Activated T-helper 1 cell treated with Interleukin-2 at 50 U/mL for 16 hours (primary cell): ENCODE results near the gene ATP8B3.
"Not testable (repeated sequence)": the region's sequence is repeated elsewhere in the genome, so short reads cannot be mapped to it uniquely, and the experiment has no call there.

ENCODE experiments used
- DNase-seq: peaks from one replicate; pipeline ENCODE4 v3.0.0-alpha.2; 2020; ENCODE audit warnings: low read depth

ATP8B3 gene

GRCh38 chr19:1815605-1816529, 3.8 kb upstream of the ATP8B3 start:
- DNase-seq: no peak

- DNase-seq: no peak
These were observed 2.9 kb upstream of the ATP8B3 start for GRCh38 chr19:1814833-1815604.

- no peak for DNase-seq
These were observed 2.3 kb upstream of the ATP8B3 start for GRCh38 chr19:1814391-1814790.

- no peak for DNase-seq
These were observed 1.4 kb upstream of the ATP8B3 start for GRCh38 chr19:1813192-1814182.

- DNase-seq: peak; percentile 64
These were observed 533 bp upstream of the ATP8B3 start for GRCh38 chr19:1812426-1813191.

DNA sequence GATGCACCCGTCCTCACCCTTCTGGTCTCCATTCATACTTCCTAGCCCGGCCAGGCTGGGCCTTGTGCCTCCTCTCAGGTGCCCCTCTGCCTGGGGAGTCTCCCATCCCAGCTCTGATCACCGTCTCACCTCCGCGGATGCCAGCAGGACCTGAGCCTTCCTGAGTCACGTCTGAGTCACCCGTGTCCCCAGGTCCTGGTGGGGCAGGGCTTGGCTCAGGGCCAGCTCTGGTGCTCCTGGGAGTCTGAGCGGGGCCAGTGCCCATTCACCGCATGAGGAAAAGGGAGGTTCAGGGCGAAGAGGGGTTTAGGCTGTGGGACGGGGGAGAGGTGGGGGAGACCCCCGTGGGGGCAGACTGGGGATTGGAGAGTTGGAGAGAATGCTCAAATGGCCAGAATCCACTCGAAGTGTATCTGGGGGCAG, 593 bp downstream of the ATP8B3 start:
- DNase-seq: peak; percentile 44

DNA sequence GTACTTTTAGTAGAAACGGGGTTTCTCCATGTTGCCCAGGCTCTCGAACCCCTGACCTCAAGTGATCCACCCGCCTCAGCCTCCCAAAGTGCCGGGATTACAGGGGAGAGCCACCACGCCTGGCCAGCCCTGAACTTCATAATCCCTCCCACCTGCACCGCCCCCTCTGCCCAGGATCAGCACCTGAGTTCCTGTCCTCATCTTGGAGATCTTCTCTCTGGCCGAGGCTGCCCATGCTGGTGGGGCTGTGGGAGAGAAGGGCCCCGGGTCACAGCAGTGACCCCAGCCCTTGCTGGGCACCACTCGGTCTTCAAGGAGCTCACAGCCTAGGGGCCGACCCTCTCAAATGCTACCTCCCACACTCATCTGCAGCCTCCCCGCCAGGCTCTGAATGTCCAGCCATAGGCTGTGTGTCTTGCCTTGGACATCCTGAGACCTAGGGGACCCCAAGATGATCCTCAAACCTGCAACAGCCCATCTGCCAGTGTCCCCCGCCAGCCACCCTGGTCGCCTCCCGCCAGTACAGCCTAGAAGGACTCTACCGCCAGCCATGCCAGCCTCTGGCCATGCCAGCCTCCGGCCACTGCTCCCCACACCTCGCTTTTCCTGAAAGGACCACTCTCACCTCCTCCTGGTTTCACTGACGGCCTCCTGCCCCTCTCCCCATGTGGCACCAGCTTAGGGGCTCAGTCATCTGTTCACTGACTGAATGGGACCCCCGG, 1.5 kb downstream of the ATP8B3 start:
- DNase-seq: no peak

- no peak for DNase-seq
These were observed 2.4 kb downstream of the ATP8B3 start for GRCh38 chr19:1809678-1810077.

GRCh38 chr19:1808395-1808731, 3.7 kb downstream of the ATP8B3 start:
- no peak for DNase-seq

DNA sequence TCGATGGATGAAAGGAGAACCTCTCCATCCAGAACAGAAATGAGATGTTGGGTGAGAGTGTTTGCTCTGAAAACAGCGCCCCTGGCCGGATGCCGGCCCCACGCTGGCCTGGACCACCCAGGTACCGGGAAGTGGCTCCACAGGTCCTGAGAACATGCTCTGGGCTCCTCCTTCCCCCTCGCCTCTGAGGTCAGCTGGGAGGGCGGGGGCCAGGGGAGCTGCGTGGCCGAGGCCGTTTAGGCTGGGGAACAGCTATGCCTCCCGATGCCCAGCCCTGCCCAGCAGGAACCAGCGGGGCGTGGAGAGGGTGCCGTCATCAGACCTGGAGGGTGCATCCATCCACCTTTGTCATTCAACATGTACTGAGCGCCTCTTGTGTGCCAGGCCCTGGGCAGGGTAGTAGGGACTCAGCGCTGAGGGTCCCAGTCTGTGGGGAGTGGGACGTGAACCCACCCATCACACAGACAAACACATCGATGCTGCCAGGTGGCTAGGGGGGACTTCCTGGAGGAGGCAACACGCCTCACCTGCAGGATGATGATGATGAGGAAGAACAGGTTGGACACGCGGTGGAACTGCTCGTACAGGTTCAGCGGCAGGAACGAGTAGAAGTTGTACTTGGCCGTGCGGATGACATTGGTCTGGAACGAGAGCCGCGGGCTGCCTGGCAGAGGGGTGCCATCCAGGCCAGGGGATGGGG, 4.2 kb downstream of the ATP8B3 start:
- DNase-seq: no peak

- no peak for DNase-seq
These were observed 4.9 kb downstream of the ATP8B3 start for GRCh38 chr19:1807030-1807694.

DNA sequence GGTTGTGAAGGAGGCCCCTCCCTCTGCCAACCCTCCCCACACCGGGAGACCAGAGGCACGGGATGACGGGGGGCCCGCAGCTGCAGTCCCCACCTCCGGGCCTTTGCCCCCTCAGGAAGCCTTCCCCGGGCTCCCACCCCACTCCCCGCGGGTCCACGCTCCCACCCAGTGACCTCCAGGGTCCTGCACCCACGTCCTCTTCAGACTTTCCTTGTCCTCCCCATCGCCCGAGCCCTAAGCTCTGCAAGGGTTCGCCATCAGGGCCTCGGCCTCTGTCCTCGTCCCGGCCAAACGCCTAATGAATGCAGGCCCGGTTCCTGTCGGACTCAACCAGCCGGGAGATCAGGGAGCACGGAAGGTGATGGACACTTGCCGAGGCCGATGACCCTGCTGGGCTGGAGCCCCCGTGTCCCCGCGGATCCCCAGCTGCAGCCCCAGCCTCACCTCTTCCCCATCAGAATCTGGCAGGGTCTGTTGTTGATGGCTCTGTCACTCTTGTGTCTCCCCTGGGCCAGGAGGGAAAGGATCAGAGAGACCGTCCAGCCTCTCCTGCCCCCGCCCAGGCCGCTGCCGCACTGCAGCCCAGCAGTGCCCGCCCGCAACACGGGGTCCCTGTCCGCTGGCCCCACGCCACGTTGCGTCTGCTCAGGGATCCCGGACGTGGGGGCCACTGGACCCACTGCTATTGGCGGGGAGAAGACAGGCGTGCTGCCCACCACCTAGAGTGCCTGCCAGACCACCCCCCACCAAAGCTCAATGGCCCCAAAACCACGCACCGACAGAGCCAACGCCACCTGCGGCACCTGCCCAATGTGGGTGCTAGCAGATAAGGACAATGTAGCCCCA, 5.7 kb downstream of the ATP8B3 start:
- no peak for DNase-seq

- no peak for DNase-seq
These were observed 6.5 kb downstream of the ATP8B3 start for GRCh38 chr19:1805401-1806183.

DNA sequence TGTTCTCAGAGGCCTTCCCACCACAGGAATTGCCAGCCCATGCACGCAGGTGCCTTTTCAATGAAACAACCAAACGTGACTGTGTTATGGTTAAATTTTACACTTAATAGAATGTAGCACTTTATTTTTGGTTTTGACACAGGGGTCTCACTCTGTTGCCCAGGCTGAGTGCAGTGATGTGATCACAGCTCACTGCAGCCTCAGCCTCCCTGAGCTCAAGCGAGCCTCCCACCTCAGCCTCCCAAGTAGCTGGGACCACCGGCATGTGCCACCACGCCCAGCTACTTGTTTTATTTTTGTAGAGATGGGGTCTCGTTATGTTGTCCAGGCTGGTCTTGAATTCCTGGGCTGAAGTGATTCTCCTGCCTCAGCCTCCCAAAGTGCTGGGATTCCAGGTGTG, 7.2 kb downstream of the ATP8B3 start:
- DNase-seq: no peak

DNA sequence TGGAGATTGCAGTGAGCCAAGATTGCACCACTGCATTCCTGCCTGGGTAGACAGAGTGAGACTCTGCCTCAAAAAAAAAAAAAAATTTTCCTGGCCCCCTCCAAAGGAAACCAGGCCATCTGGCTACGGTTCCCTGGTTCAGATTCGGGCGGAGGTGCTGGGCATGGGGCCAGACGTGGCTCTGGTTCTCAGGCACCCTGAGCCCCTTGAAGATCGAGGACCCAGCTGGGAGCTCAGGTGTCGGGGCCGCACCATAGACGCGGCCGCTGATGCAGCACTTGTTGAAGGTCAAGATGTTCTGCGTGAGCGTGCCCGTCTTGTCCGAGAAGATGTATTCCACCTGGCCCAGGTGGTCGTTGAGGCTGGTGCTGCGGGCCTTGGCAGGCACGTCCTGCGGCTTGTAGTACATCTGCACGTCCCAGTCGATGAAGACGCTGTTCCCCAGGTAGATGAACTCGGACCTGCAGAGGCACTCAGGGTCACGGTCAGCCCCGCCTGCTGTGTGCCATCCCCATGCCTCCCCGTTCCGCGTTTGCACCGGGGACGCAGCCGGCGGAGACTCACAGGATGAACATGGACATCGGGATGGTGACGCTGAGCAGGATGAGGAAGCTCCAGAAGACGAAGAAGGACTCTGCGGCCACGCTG, 12.3 kb downstream of the ATP8B3 start:
- DNase-seq: no peak

- not testable (repeated sequence) for DNase-seq
These were observed 14.8 kb downstream of the ATP8B3 start for GRCh38 chr19:1797313-1797712.
